Large intestine (tissue), 3 donors: ENCODE results near the gene HEY2. TPM values are rescaled to one million over a fixed set of nuclear protein-coding genes. Genes with fewer than 3 reads are reported as not detected.

Experiments used
- DNase-seq, 2 donors: peaks; one replicate each; pipeline versions ENCODE4 v3.0.0 to v3.0.0-alpha.2; 2013
- H3K27ac ChIP-seq: one replicate; pipeline ENCODE4 v1.5.1; 2013; ENCODE audit warnings: low read length
- H3K27me3 ChIP-seq: 2 replicates; pipeline ENCODE4 v1.6.1; 2013; ENCODE audit warnings: low read length; ENCODE audit not compliant: control insufficient read depth, insufficient read depth
- H3K36me3 ChIP-seq: 2 replicates; pipeline ENCODE4 v1.6.1; 2013; ENCODE audit warnings: low read length; ENCODE audit not compliant: control insufficient read depth, insufficient read depth
- H3K4me1 ChIP-seq: one replicate; pipeline ENCODE4 v1.6.1; 2013; ENCODE audit warnings: low read length; ENCODE audit not compliant: control insufficient read depth, insufficient read depth
- H3K4me3 ChIP-seq: one replicate; pipeline ENCODE4 v1.5.1; 2013; ENCODE audit warnings: low read length
- H3K9me3 ChIP-seq: one replicate; pipeline ENCODE4 v1.6.1; 2013; ENCODE audit warnings: mild to moderate bottlenecking, low read depth, low read length, moderate library complexity; ENCODE audit not compliant: control insufficient read depth
- WGBS: methylation state at CpG from one replicate; pipeline ENCODE4 v1.1.5; 2013; ENCODE audit warnings: low lambda C conversion rate; ENCODE audit not compliant: insufficient coverage; 5-methylcytosine and 5-hydroxymethylcytosine counted together
- polyA plus RNA-seq: library from polyadenylated mRNA; unstranded; fragments of 120-200 nt; gene quantifications from one replicate; pipeline ENCODE4 v1.2.1, GENCODE V29; 2013

Gene HEY2
- polyA plus RNA-seq, 1 donor: 1.8 TPM

DNA sequence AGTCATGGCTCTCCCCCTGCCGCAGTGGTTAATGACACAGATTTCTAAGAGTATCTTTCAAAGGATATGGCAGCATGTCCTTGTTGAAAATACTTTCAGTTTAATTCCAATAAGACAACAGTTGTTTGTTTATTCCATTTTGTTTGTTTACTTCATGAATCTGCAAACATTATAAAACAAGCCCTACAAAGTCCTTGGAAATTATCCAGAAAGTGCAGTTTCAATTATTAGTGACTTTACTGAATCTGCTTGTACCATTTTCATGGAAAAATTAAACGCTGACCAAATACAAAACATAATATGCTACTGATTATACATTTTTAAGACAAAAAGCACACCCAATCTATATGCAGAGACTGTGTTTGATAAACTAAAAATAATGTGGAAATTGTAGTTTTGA, 3.3 kb downstream of the HEY2 start:
- Histone ChIP-seq H3K4me1 (peaks cover 7% of the 10 kb centered on the region), H3K4me3 (no peak overlapping the region), H3K9me3 (no peaks in the 10 kb centered on the region), H3K27me3 (peaks cover 64% of the 10 kb centered on the region), H3K27ac (no peak overlapping the region), H3K36me3 (no peaks in the 10 kb centered on the region)
- no peak for DNase-seq
- WGBS: 100% methylated on average over 1 of the region's 2 CpGs

DNA sequence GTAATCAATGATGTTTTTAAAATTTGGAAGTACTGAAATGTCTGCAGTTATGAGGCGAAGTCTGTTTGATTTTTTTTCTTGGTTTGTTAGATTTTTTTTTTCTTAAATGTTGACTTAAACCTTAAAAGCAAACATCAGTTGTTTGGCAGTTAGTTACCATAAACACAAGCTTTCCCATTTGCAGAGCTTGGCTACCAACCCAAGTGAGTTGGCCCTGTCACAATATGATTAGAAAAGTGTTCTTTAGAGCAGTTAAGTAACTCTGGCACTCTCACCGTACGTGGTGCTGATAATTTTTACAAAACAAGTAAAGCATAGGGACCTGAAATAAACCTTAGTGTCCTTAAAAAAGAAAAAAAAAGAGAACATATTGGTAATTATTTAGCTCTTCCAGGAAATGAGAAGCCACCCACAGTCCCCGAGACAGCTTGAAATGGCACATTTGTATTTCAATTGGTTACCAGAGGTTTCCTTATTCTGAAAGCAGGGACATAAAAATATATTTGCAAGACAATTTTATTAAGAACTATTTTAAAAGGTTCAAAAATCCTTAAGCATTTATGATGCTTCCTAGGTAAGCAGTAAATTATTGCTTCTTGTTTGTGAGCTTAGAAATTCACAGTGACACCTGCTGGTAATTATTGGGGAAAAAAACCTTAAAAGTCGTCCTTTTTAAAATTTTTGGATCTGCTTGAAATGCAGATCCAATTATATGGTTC, 3.9 kb downstream of the HEY2 start:
- Histone ChIP-seq H3K4me3 (no peak overlapping the region), H3K27ac (no peak overlapping the region), H3K4me1 (peaks cover 7% of the 10 kb centered on the region), H3K36me3 (no peaks in the 10 kb centered on the region), H3K9me3 (no peaks in the 10 kb centered on the region), H3K27me3 (peaks cover 58% of the 10 kb centered on the region)
- 41% methylated on average over 3 of the region's 5 CpGs for WGBS
- DNase-seq: no peak

DNA sequence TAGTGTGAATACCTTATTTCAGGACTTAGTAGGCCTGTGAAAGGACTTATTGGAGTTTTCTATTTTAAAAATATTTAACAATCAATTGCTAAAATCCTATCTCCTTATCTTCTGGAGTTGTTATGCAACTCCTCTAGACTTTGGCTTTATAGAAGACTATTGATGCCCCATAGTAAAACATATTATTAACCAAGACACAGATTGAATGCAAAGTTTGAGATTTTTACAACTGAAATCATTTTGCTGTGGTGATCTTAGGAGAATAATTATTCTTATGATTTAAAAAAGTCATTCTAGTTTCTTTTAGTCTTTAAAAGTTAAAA, 4.5 kb downstream of the HEY2 start:
- H3K4me1 ChIP-seq: peaks cover 3% of the 10 kb centered on the region
- no peaks in the 10 kb centered on the region for H3K36me3 ChIP-seq
- H3K27ac ChIP-seq: no peak overlapping the region
- H3K4me3 ChIP-seq: no peak overlapping the region
- no peaks in the 10 kb centered on the region for H3K9me3 ChIP-seq
- peaks cover 58% of the 10 kb centered on the region for H3K27me3 ChIP-seq
- DNase-seq: no peak

DNA sequence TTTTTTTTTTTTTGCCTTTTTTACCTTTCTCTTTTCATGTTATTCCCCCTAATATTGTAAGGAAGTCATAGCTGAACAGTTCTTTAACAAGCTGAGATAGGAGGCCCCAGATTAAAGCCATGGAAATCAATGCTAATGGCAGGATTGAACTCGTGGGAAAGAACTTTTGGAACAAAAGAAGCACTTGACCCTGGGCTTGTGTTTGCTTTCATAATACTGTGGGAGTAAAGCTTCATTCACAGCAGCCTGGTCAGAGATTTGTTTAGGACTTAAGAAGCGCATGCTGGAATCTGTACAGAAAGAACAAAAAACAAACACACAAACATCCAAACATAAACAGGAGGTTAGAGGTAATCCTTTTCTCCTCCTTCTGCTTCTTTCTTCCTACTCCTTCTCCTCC, 5.1 kb downstream of the HEY2 start:
- no peaks in the 10 kb centered on the region for H3K36me3 ChIP-seq
- peaks cover 61% of the 10 kb centered on the region for H3K27me3 ChIP-seq
- no CpG with 5 or more reads among the region's 2 CpGs for WGBS
- H3K9me3 ChIP-seq: peaks cover 4% of the 10 kb centered on the region
- peaks cover 3% of the 10 kb centered on the region for H3K4me1 ChIP-seq
- no peak overlapping the region for H3K27ac ChIP-seq
- DNase-seq: no peak
- no peak overlapping the region for H3K4me3 ChIP-seq

DNA sequence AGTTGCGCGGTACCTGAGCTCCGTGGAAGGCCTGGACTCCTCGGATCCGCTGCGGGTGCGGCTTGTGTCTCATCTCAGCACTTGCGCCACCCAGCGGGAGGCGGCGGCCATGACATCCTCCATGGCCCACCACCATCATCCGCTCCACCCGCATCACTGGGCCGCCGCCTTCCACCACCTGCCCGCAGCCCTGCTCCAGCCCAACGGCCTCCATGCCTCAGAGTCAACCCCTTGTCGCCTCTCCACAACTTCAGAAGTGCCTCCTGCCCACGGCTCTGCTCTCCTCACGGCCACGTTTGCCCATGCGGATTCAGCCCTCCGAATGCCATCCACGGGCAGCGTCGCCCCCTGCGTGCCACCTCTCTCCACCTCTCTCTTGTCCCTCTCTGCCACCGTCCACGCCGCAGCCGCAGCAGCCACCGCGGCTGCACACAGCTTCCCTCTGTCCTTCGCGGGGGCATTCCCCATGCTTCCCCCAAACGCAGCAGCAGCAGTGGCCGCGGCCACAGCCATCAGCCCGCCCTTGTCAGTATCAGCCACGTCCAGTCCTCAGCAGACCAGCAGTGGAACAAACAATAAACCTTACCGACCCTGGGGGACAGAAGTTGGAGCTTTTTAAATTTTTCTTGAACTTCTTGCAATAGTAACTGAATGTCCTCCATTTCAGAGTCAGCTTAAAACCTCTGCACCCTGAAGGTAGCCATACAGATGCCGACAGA, 9.9 kb downstream of the HEY2 start:
- no peak for DNase-seq
- no peaks in the 10 kb centered on the region for H3K36me3 ChIP-seq
- H3K4me1 ChIP-seq: no peaks in the 10 kb centered on the region
- H3K9me3 ChIP-seq: peaks cover 5% of the 10 kb centered on the region
- no peak overlapping the region for H3K4me3 ChIP-seq
- H3K27me3 ChIP-seq: peaks cover 48% of the 10 kb centered on the region
- 100% methylated on average over 1 of the region's 42 CpGs for WGBS
- no peak overlapping the region for H3K27ac ChIP-seq

DNA sequence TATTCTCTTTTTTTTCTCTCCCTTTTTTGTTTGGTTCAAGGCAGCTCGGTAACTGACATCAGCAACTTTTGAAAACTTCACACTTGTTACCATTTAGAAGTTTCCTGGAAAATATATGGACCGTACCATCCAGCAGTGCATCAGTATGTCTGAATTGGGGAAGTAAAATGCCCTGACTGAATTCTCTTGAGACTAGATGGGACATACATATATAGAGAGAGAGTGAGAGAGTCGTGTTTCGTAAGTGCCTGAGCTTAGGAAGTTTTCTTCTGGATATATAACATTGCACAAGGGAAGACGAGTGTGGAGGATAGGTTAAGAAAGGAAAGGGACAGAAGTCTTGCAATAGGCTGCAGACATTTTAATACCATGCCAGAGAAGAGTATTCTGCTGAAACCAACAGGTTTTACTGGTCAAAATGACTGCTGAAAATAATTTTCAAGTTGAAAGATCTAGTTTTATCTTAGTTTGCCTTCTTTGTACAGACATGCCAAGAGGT, 10.6 kb downstream of the HEY2 start:
- Histone ChIP-seq H3K27ac (no peak overlapping the region), H3K4me3 (no peak overlapping the region), H3K4me1 (no peaks in the 10 kb centered on the region), H3K27me3 (peaks cover 46% of the 10 kb centered on the region), H3K36me3 (no peaks in the 10 kb centered on the region), H3K9me3 (peaks cover 5% of the 10 kb centered on the region)
- DNase-seq: no peak
- WGBS: no CpG with 5 or more reads among the region's 5 CpGs

DNA sequence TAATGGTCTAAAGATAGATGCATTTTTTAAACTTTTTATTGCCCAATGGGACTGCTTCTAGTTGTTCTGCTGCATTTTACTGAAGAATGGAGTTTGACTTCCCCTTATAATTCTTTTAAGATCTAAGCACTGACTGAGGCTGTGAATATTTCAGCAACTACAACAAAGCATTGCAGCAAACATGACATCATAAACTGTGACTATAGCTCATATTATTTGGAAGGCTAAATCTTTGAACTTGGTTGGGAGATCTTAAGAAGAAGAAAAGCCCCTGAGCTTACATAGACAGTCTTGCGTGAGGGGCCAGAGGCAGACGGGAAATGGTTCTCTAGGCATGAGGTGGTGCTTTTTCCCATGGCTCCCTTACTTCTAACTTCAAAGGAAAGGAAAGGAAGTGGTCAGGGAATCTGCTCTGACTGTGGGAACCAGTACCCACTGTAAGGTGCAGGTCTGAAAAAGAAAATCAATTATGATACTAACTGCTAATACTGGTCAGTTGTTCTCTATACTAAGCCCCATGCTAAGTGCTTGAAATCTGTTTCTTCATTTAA, 14.8 kb downstream of the HEY2 start:
- no peaks in the 10 kb centered on the region for H3K36me3 ChIP-seq
- peaks cover 4% of the 10 kb centered on the region for H3K9me3 ChIP-seq
- no peak for DNase-seq
- H3K27me3 ChIP-seq: peaks cover 33% of the 10 kb centered on the region
- H3K4me1 ChIP-seq: no peaks in the 10 kb centered on the region
- no CpG with 5 or more reads among the region's 2 CpGs for WGBS
- no peak overlapping the region for H3K4me3 ChIP-seq
- H3K27ac ChIP-seq: no peak overlapping the region

DNA sequence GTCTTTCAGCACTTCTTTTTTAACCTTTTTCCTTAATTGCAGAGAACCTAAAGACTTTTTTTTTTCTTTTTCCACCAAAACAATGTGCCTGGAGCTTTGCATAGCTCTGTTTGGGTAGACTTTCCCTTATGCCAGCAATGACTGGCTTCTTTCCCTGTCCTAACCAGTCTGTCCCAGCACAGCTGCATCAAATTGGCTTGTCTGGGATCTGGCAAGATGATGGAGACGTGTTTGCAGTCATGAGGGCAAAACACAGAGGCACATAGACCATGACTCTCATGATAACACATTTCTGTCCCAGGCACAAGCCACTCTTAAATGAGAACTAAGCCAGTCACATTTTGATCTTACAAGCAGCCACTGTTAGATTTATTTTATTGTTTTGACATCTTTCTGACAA, 16.5 kb downstream of the HEY2 start:
- no peak for DNase-seq
- peaks cover 8% of the 10 kb centered on the region for H3K9me3 ChIP-seq
- no peaks in the 10 kb centered on the region for H3K4me1 ChIP-seq
- peaks cover 21% of the 10 kb centered on the region for H3K27me3 ChIP-seq
- no peaks in the 10 kb centered on the region for H3K36me3 ChIP-seq
- WGBS: no CpG with 5 or more reads among the region's 1 CpG
- no peak overlapping the region for H3K27ac ChIP-seq
- H3K4me3 ChIP-seq: no peak overlapping the region

DNA sequence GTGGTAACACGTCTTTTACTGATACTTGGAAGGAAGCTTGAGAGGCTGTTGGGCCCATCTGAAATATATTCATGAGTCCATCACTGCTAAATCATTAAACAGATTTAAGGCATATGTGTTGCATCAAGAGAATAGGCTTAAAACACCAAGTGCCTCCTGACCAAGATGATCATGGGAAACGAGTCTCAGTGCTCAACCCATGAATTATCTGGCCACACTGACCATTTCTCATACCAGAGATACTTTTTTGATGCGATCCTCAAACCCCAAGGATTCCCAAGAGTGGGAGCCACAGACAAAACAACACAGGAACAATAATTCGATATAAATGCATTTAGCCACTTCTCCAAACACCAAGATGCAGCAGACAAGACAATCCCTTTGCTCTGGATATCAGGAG, 17.2 kb downstream of the HEY2 start:
- no peak for DNase-seq
- peaks cover 8% of the 10 kb centered on the region for H3K9me3 ChIP-seq
- no peak overlapping the region for H3K27ac ChIP-seq

DNA sequence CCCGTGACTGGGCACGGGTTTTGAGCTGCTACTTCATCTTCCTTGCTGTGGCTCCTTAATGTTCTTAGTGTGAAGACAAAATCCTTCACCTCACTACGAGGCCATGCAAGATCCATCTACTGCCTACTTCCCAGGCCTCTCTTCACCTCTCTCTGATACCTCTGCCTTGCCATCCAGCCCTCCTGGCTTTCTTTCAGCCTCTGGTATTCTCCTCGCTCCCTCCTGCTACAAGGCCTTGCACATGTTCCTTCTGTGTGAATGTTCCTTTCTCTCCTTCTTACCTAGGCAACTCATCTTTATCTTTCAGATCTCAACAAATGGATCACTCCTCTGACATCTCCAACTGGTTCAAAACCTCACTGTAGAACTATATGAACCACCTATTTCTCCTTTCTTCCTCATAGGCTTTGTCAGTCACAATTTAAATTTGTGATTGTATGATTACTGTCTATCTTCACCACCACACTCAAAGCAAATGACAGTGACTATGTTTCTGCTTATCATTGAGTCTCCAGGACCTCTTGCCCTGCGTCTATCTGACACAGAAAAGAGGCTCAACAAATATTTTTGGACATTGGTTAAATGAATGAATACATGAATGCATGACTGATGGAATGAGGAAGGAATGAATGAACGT, 19.8 kb downstream of the HEY2 start:
- Histone ChIP-seq H3K27me3 (peaks cover 10% of the 10 kb centered on the region), H3K27ac (no peak overlapping the region), H3K36me3 (no peaks in the 10 kb centered on the region), H3K4me3 (no peak overlapping the region), H3K4me1 (no peaks in the 10 kb centered on the region), H3K9me3 (peaks cover 8% of the 10 kb centered on the region)
- no peak for DNase-seq
- 83% methylated on average over 2 of the region's 6 CpGs for WGBS

More for the DNA sequence above, 17.2 kb downstream of the HEY2 start:
- peaks cover 21% of the 10 kb centered on the region for H3K27me3 ChIP-seq
- H3K4me1 ChIP-seq: no peaks in the 10 kb centered on the region
- no CpG with 5 or more reads among the region's 4 CpGs for WGBS
- H3K36me3 ChIP-seq: no peaks in the 10 kb centered on the region
- no peak overlapping the region for H3K4me3 ChIP-seq
